KMS-11 (cell line): ENCODE results near the gene SYT9.

Source experiments
- H2AFZ ChIP-seq: fragments of 200-600 bp; sonication (generic); 2 replicates; pipeline ENCODE4 v1.6.1; 2016; ENCODE audit warnings: antibody characterized with exemption, mixed run types, low read depth
- H3K27ac ChIP-seq: fragments of 200-600 bp; sonication (generic); 2 replicates; pipeline ENCODE4 v1.6.1; 2016; ENCODE audit warnings: mild to moderate bottlenecking, mixed run types
- H3K27me3 ChIP-seq: fragments of 200-600 bp; sonication (generic); 2 replicates; pipeline ENCODE4 v1.6.1; 2017; ENCODE audit warnings: mild to moderate bottlenecking, low read depth, mixed run types, moderate library complexity; ENCODE audit not compliant: insufficient read depth
- H3K36me3 ChIP-seq: fragments of 200-600 bp; sonication (generic); 2 replicates; pipeline ENCODE4 v1.6.1; 2017; ENCODE audit warnings: mild to moderate bottlenecking, mixed run types; ENCODE audit not compliant: insufficient read depth
- H3K4me1 ChIP-seq: fragments of 200-600 bp; sonication (generic); 2 replicates; pipeline ENCODE4 v1.6.1; 2016; ENCODE audit warnings: mild to moderate bottlenecking, low read depth, mixed run types; ENCODE audit not compliant: poor library complexity, severe bottlenecking
- H3K4me2 ChIP-seq: fragments of 200-600 bp; sonication (generic); 2 replicates; pipeline ENCODE4 v1.7.0; 2016; ENCODE audit warnings: mild to moderate bottlenecking, mixed run types
- H3K4me3 ChIP-seq: fragments of 200-600 bp; sonication (generic); IDR thresholded peaks from 2 replicates; pipeline ENCODE4 v1.6.1; 2017; ENCODE audit warnings: low read depth, low read length, mixed read lengths; ENCODE audit not compliant: insufficient read depth
- H3K79me2 ChIP-seq: fragments of 200-600 bp; sonication (generic); 2 replicates; pipeline ENCODE4 v1.6.1; 2016; ENCODE audit warnings: low read depth, mixed run types; ENCODE audit not compliant: insufficient read depth
- H3K9ac ChIP-seq: fragments of 200-600 bp; sonication (generic); 2 replicates; pipeline ENCODE4 v1.6.1; 2016; ENCODE audit warnings: mild to moderate bottlenecking, mixed run types
- H4K20me1 ChIP-seq: fragments of 200-600 bp; sonication (generic); 2 replicates; pipeline ENCODE4 v1.6.1; 2016; ENCODE audit warnings: mild to moderate bottlenecking, mixed run types; ENCODE audit not compliant: insufficient read depth
- TF ChIP-seq, protein P1 (sequence below): fragments of 200-600 bp; sonication (generic); conservative IDR thresholded peaks from 2 replicates; pipeline ENCODE4 v1.6.1; 2017; ENCODE audit warnings: low read depth, mild to moderate bottlenecking, antibody characterized with exemption, low read length, moderate library complexity, mixed read lengths

The SYT9 gene

DNA sequence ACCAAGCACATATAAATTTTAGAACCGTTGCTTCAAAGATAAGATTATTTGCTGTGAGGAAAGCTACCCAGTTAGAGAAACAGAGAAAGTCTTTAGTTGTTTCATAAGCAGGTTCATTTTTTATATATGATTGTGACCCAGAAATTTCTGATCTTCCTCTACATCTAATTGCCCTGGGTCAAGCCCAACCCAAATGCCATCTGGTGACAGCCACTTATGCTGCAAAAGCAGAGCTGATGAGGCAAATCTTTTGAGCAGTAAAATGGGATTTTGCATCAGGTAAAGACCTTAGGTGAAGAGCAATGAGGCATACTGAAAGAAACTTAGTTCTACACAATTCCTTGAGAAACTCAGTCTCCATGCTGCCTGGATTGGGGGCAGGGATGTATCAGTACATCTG lies 28.0 kb downstream of the SYT9 start:
- H4K20me1 ChIP-seq = no peaks in the 10 kb centered on the region
- no peak overlapping the region for H3K27ac ChIP-seq
- H3K4me1 ChIP-seq = no peaks in the 10 kb centered on the region
- H3K4me2 ChIP-seq = no peak overlapping the region
- H3K4me3 ChIP-seq = no peak overlapping the region
- no peaks in the 10 kb centered on the region for H3K79me2 ChIP-seq
- no peak overlapping the region for H3K9ac ChIP-seq
- H3K36me3 ChIP-seq = no peaks in the 10 kb centered on the region
- no peak overlapping the region for H2AFZ ChIP-seq
- H3K27me3 ChIP-seq = no peaks in the 10 kb centered on the region
- TF ChIP-seq, protein P1, sequence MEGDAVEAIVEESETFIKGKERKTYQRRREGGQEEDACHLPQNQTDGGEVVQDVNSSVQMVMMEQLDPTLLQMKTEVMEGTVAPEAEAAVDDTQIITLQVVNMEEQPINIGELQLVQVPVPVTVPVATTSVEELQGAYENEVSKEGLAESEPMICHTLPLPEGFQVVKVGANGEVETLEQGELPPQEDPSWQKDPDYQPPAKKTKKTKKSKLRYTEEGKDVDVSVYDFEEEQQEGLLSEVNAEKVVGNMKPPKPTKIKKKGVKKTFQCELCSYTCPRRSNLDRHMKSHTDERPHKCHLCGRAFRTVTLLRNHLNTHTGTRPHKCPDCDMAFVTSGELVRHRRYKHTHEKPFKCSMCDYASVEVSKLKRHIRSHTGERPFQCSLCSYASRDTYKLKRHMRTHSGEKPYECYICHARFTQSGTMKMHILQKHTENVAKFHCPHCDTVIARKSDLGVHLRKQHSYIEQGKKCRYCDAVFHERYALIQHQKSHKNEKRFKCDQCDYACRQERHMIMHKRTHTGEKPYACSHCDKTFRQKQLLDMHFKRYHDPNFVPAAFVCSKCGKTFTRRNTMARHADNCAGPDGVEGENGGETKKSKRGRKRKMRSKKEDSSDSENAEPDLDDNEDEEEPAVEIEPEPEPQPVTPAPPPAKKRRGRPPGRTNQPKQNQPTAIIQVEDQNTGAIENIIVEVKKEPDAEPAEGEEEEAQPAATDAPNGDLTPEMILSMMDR = no peak

DNA sequence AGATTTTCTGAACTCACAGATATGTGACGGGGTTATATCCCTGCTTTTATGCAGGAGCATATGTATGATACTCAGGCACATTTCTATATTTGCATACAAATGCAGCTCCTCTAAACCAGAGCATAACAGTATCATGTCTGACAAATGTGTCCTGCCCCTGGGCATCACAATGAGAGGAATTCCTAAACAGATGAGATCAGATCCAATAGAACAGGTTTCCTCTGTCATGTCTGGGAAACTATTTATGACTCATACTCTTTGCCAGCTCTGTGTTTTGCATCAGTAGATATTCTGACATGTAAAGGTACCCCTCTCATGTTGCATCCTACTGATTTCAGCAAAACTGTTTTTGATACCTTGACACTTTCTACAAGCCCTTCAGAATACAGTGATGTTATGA lies 29.4 kb downstream of the SYT9 start:
- TF ChIP-seq, protein P1 = no peak
- no peaks in the 10 kb centered on the region for H4K20me1 ChIP-seq
- H3K4me3 ChIP-seq = no peak overlapping the region
- no peaks in the 10 kb centered on the region for H3K36me3 ChIP-seq
- no peaks in the 10 kb centered on the region for H3K4me1 ChIP-seq
- no peak overlapping the region for H3K4me2 ChIP-seq
- no peak overlapping the region for H2AFZ ChIP-seq
- no peaks in the 10 kb centered on the region for H3K27me3 ChIP-seq
- H3K27ac ChIP-seq = no peak overlapping the region
- H3K79me2 ChIP-seq = no peaks in the 10 kb centered on the region
- H3K9ac ChIP-seq = no peak overlapping the region

DNA sequence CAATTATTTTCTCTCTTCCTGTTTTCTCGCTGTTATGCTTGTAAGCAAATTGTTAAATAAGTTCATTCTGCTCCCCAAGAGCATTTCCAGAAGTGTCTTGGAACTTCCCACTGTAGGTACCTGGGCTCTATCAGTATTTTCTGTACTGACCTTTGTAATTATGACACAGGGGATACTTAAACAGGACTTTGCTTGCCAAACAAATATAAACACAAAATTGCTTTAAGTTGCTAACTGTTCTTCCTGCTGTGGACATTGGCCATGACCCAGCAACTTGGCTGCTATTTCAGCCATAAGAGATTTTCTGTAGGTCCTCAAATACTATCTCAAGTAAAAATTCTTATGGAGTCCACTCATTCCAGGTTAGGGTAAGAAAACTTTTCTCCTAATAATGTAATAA lies 30.1 kb downstream of the SYT9 start:
- H3K4me2 ChIP-seq = no peak overlapping the region
- H3K4me3 ChIP-seq = no peak overlapping the region

DNA sequence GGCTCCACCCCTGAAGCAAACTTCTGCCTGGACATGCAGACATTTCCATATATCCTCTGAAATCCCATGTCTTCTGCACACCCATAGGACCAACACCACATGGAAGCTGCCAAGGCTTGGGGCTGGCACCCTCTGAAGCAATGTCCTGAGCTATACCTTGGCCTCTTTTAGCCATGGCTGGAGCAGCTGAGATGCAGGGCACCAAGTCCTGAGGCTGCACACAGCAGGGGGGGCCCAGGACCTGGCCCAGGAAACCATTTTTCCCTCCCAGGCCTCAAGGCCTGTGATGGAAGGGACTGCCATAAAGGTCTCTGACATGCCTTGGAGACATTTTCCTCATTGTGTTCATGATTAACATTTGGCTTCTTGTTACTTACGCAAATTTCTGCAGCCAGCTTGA lies 34.5 kb downstream of the SYT9 start:
- H3K79me2 ChIP-seq = no peaks in the 10 kb centered on the region
- no peaks in the 10 kb centered on the region for H4K20me1 ChIP-seq
- no peak overlapping the region for H3K27ac ChIP-seq
- H3K4me3 ChIP-seq = no peak overlapping the region
- H3K36me3 ChIP-seq = no peaks in the 10 kb centered on the region
- no peak overlapping the region for H2AFZ ChIP-seq
- H3K4me1 ChIP-seq = no peaks in the 10 kb centered on the region
- H3K9ac ChIP-seq = no peak overlapping the region
- H3K27me3 ChIP-seq = no peaks in the 10 kb centered on the region
- no peak overlapping the region for H3K4me2 ChIP-seq
- TF ChIP-seq, protein P1 = no peak

More for the DNA sequence above, 30.1 kb downstream of the SYT9 start:
- Histone ChIP-seq H3K27ac (no peak overlapping the region), H3K4me1 (no peaks in the 10 kb centered on the region), H3K36me3 (no peaks in the 10 kb centered on the region), H4K20me1 (no peaks in the 10 kb centered on the region), H3K9ac (no peak overlapping the region), H2AFZ (no peak overlapping the region), H3K79me2 (no peaks in the 10 kb centered on the region), H3K27me3 (no peaks in the 10 kb centered on the region)
- TF ChIP-seq, protein P1 = no peak
